B cell (primary cell): ENCODE results near the gene MAPK10.

Source experiments
- EZH2 ChIP-seq: IDR thresholded peaks from 2 replicates; pipeline ENCODE4 v1.6.1; 2012; ENCODE audit warnings: borderline replicate concordance, low read depth, mild to moderate bottlenecking, moderate library complexity, low read length; ENCODE audit not compliant: insufficient read depth, poor library complexity, severe bottlenecking
- TF ChIP-seq, protein P1 (sequence below): fragments of 200-600 bp; IDR thresholded peaks from one replicate; pipeline ENCODE4 v1.8.0; 2022; ENCODE audit warnings: antibody characterized with exemption, mild to moderate bottlenecking

DNA sequence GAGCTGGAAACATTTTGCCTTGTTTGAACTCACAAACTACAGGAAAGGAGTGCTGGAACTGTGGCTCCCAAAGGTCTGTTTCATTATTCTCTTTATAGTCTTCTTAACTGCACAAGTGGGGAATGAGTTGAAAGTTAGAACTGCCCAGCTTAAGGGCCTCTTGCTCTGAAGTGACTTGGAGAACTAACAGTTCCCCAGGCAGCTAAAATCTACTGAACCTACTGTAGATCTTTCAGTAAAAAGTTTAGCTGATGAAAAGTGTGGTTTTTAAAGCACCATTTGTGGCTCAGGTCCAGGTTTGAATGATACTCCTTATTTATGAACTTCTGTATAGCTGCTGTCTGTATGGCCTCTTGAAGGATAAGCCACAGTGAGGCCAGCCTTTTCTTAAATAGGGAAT, 353.8 kb downstream of the MAPK10 start:
- TF ChIP-seq, protein P1, sequence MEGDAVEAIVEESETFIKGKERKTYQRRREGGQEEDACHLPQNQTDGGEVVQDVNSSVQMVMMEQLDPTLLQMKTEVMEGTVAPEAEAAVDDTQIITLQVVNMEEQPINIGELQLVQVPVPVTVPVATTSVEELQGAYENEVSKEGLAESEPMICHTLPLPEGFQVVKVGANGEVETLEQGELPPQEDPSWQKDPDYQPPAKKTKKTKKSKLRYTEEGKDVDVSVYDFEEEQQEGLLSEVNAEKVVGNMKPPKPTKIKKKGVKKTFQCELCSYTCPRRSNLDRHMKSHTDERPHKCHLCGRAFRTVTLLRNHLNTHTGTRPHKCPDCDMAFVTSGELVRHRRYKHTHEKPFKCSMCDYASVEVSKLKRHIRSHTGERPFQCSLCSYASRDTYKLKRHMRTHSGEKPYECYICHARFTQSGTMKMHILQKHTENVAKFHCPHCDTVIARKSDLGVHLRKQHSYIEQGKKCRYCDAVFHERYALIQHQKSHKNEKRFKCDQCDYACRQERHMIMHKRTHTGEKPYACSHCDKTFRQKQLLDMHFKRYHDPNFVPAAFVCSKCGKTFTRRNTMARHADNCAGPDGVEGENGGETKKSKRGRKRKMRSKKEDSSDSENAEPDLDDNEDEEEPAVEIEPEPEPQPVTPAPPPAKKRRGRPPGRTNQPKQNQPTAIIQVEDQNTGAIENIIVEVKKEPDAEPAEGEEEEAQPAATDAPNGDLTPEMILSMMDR = no peak
- no peak for TF ChIP-seq EZH2
